Measurements from ENCODE around the gene RNF126.

GRCh38 chr19:674282-675151, 11.5 kb upstream of the RNF126 start:
- TF ChIP-seq BHLHE40 (IDR thresholded peaks at IDR 0.05; ENCODE audit: borderline replicate concordance), result no peak
- TF ChIP-seq SUZ12 (IDR thresholded peaks at IDR 0.05), result no peak
- no peak for TF ChIP-seq TARDBP (IDR thresholded peaks at IDR 0.05)
- TF ChIP-seq ARNT (IDR thresholded peaks at IDR 0.05), result no peak
- no peak for TF ChIP-seq NFRKB (IDR thresholded peaks at IDR 0.05)
- no peak for TF ChIP-seq FOXA1 (IDR thresholded peaks at IDR 0.05)
- TF ChIP-seq FOXM1 (IDR thresholded peaks at IDR 0.05; ENCODE audit: borderline replicate concordance), result no peak
